Upper lobe of right lung (tissue), 1 donor: Measurements from ENCODE around the gene PRIM2. TPM values are rescaled to one million over a fixed set of nuclear protein-coding genes. Genes with fewer than 3 reads are reported as not detected.
A peak's percentile ranks its signal among the peaks of the same experiment; 100 is the strongest.
"Not testable (repeated sequence)": the region's sequence is repeated elsewhere in the genome, so short reads cannot be mapped to it uniquely, and the experiment has no call there.

Source experiments
- ATAC-seq: fragments of 200-7000 bp; cut with Tn5 transposase; one replicate; pipeline ENCODE4 v1.9.1; 2020; ENCODE audit warnings: mild to moderate bottlenecking, moderate library complexity
- DNase-seq: peaks from one replicate; pipeline ENCODE4 v3.0.0-alpha.2; 2020
- H3K27ac ChIP-seq: fragments of 200-600 bp; one replicate; pipeline ENCODE4 v1.8.0; 2022
- H3K27me3 ChIP-seq: fragments of 200-600 bp; one replicate; pipeline ENCODE4 v1.8.0; 2022; ENCODE audit warnings: mild to moderate bottlenecking
- H3K36me3 ChIP-seq: fragments of 200-600 bp; one replicate; pipeline ENCODE4 v1.8.0; 2022
- H3K4me1 ChIP-seq: fragments of 200-600 bp; one replicate; pipeline ENCODE4 v1.8.0; 2022
- H3K4me3 ChIP-seq: fragments of 200-600 bp; one replicate; pipeline ENCODE4 v1.8.0; 2022; ENCODE audit warnings: mild to moderate bottlenecking
- H3K9me3 ChIP-seq: fragments of 200-600 bp; one replicate; pipeline ENCODE4 v1.8.0; 2022
- intact Hi-C: fragments of 100-400 bp; cut with DNase I; formaldehyde crosslinking; loops from one replicate; pipeline ENCODE4 v1.11.0; 2022
- total RNA-seq: library from RNA; stranded (reverse); fragmentation: NEBNext Ultra II Directional; extraction: Animal tissue kit (Norgen Biotek cat#: 25700); gene quantifications from one replicate; pipeline ENCODE4 v1.2.1, GENCODE V29; 2021
- TF ChIP-seq, protein P1 (sequence below): fragments of 200-600 bp; IDR thresholded peaks from one replicate; pipeline ENCODE4 v1.8.0; 2022; ENCODE audit warnings: antibody characterized with exemption
- donor health status: DM: no; HTN: yes; CAD: no; lungs with severe emphysema.

PRIM2 gene
- total RNA-seq, 1 donor from 2014 or later = 8.5 TPM

DNA sequence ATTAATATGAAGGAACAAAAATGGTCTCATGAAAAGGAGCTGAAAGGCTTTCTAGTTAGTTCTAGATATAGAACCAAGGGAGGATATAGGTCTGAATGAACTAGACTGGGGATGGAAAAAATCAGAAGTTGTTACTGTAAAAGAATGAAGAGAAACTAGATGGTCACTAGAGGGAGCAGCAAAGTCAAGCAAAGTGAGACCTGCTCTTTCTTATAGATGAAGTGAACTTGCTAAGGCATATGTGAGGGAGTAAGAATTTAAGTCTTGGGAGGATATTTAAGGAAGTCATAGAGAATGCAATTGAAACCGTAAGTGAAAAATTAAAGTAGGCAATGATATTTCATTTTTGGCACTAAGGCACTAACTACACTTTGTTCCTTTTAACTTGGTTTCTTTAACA is 218.6 kb downstream of the PRIM2 start:
- H3K27me3 ChIP-seq, H3K4me1 ChIP-seq, H3K36me3 ChIP-seq, H3K9me3 ChIP-seq, intact Hi-C loops, DNase-seq, H3K27ac ChIP-seq, H3K4me3 ChIP-seq: not testable (repeated sequence)
- ATAC-seq = peak; percentile 55
- TF ChIP-seq, protein P1, sequence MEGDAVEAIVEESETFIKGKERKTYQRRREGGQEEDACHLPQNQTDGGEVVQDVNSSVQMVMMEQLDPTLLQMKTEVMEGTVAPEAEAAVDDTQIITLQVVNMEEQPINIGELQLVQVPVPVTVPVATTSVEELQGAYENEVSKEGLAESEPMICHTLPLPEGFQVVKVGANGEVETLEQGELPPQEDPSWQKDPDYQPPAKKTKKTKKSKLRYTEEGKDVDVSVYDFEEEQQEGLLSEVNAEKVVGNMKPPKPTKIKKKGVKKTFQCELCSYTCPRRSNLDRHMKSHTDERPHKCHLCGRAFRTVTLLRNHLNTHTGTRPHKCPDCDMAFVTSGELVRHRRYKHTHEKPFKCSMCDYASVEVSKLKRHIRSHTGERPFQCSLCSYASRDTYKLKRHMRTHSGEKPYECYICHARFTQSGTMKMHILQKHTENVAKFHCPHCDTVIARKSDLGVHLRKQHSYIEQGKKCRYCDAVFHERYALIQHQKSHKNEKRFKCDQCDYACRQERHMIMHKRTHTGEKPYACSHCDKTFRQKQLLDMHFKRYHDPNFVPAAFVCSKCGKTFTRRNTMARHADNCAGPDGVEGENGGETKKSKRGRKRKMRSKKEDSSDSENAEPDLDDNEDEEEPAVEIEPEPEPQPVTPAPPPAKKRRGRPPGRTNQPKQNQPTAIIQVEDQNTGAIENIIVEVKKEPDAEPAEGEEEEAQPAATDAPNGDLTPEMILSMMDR = peak; percentile 33

DNA sequence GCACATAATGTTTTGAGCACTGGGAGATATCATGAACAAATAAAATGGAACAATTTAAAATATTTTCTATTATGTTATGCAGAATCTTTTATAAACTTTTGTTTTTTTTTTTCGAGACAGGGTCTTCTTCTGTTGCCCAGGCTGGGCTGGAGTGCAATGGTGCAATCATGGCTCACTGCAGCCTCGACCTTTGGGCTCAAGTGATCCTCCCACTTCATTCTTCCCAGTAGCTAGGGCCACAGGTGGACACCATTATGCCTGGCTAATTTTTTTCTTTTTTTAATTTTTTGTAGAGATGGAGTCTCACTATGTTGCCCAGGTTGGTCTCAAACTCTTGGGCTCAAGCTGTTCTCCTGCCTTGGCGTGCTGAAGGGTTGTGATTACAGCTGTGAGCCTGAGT is 220.5 kb downstream of the PRIM2 start:
- intact Hi-C loops, H3K27ac ChIP-seq, H3K27me3 ChIP-seq, H3K4me3 ChIP-seq, DNase-seq, ATAC-seq, H3K36me3 ChIP-seq, H3K9me3 ChIP-seq, H3K4me1 ChIP-seq: not testable (repeated sequence)

DNA sequence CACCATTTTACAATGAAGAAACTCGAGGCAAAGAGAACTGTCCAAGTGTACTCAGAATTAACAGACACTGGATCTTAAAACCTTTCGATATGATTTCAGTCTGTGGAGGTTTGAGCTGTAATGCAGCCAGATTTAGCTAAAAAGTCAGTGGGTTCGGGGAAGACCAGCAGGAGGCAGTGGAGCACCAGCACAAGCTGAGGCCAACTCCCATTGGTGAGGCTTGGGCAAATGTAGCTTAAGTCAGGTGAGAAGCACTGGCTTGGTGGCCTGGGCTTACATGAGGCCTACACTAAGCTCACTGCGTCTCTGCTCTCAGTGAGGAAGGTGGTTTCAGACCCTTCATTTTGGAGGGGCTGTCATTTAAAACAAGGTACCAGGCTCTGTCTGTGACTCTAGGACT is 234.5 kb downstream of the PRIM2 start:
- H3K36me3 ChIP-seq, H3K4me1 ChIP-seq, H3K27me3 ChIP-seq, H3K4me3 ChIP-seq, H3K27ac ChIP-seq, H3K9me3 ChIP-seq, DNase-seq, intact Hi-C loops, ATAC-seq: not testable (repeated sequence)

DNA sequence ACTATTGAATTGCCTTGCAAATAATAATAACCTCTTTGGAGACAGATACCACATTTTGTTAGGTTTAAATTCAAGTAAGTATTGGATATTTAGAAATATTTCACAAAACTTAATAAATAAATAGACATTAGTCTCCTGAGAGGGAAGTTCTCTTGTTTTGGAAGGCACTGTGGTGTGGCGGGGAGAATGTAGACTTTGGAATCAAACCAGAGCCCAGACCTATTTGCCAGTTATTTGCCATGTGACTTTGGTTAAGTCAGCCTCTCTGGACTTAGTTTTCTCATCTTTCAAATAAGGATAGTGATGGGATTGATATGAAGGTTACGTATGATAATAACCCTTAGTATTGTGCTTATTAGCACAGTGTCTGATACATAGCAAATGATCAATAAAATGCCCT is 240.4 kb downstream of the PRIM2 start:
- H3K4me1 ChIP-seq, H3K4me3 ChIP-seq, intact Hi-C loops, H3K27ac ChIP-seq, ATAC-seq, H3K36me3 ChIP-seq, H3K27me3 ChIP-seq, H3K9me3 ChIP-seq, DNase-seq: not testable (repeated sequence)

DNA sequence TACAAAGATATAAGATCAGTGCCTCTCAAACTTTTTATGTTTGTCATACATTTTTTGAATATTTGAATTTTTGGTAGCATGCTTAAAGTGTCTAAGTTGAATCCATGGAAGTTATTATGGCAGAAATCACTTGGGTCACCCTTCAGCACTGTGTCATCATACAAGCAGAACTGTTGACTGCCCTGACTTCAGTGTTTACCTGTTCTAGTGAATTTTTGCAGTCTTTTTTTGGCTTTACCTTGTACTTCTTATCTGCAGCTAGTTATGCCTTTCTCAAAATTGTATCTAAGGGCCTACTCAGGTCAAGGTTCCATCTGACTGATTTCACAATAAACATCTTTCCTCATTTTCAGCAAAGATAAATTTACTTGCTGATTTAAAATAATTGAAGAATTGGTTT is 241.7 kb downstream of the PRIM2 start:
- H3K36me3 ChIP-seq, H3K4me1 ChIP-seq, H3K9me3 ChIP-seq, DNase-seq, ATAC-seq, H3K4me3 ChIP-seq, intact Hi-C loops, H3K27ac ChIP-seq, H3K27me3 ChIP-seq: not testable (repeated sequence)

DNA sequence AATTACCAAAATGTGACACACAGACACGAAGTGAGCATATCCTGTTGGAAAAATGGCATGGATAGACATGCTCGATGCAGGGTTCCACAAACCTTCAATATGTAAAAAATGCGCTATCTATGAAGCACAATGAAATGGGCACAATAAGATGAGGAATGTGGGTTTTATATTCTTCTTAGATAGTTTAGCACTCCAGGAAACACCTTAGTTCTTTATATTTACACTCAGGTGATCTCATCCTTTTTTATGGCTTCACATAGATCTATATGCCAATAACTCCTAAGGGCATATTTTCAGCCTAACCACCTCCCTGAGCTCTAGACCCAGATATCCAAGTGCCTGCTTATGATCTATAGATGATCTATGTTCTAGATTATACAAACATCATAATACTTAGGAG is 244.8 kb downstream of the PRIM2 start:
- H3K27ac ChIP-seq, H3K9me3 ChIP-seq, DNase-seq, ATAC-seq, H3K4me1 ChIP-seq, intact Hi-C loops, H3K36me3 ChIP-seq, H3K4me3 ChIP-seq, H3K27me3 ChIP-seq: not testable (repeated sequence)

DNA sequence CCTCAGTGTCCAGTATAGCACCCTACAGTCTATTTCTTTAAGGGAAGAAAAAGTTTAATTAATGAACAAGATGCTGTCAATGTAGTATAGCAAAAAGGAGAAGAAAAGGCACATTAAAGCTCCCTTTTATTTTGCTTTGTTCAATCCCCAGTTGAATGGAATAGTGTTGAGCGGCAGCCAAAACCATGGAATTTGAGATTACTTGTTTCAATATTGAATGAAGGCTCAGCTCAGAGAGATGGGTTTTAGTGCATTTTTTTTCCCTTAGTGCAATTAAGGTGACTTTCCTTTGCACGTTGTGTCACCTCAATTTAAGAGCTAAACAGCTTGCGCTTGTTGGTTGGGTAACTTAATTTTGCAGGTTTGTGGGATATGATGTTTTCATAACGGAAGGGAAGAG is 254.7 kb downstream of the PRIM2 start:
- H3K27me3 ChIP-seq, ATAC-seq, H3K9me3 ChIP-seq, H3K4me3 ChIP-seq, DNase-seq, H3K36me3 ChIP-seq, intact Hi-C loops, H3K27ac ChIP-seq, H3K4me1 ChIP-seq: not testable (repeated sequence)

DNA sequence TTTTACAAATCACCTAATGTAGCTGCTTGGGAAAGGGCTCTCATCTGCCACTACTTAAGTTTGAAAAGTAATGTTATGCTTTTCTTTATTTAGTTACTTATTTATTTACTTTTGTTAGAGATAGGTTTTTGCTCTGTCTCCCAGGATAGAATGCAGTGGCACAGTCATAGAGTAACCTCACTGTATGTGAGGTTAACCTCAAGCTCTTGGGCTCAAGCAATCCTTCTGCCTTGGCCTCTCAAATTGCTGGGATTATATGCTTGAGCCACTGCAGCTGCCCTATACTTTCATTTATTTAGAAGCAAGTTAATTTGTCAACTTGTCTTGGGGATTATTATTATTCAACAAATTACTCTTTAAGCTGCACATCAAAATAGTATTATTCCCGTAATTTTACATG is 255.4 kb downstream of the PRIM2 start:
- H3K4me3 ChIP-seq, H3K36me3 ChIP-seq, DNase-seq, H3K27ac ChIP-seq, H3K4me1 ChIP-seq, ATAC-seq, intact Hi-C loops, H3K9me3 ChIP-seq, H3K27me3 ChIP-seq: not testable (repeated sequence)

DNA sequence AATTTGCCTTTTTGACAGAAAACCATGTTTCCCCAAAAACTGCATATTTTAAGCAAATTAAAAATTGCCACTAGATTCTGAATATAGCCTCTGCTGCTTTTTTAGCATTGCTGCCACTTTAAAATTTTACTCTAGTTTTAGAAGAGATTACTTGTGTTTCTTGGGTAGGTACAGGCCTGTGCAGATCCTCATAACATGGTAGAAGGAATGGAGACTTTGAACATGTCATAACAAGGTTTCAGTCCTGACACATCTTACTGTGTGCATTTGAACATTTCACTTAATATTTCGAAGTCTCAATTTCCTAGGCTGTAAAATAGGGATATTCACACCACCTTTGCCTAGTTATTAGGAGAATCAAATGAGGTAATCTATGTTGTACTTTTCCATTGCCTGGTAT is 259.6 kb downstream of the PRIM2 start:
- ATAC-seq, H3K9me3 ChIP-seq, H3K36me3 ChIP-seq, H3K27me3 ChIP-seq, DNase-seq, H3K4me1 ChIP-seq, H3K27ac ChIP-seq, intact Hi-C loops, H3K4me3 ChIP-seq: not testable (repeated sequence)

DNA sequence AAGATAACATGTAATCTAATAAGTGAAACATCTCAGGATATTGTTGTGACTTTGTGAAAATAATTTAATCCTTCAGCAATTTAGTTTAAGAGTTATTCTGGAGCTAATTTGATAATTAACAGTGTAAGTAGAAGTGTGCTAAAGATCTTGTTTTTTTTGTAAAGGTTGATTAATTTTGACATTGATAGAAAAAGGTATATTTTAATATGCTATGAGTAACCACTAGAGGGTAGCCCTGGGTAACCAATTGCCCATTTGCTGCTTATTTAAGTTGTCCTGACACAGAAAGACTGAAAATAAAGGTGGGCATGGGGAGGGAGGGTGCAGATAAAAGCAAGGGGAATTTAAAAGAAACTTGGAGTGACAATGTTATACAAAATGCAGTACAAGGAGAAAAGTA is 262.1 kb downstream of the PRIM2 start:
- H3K9me3 ChIP-seq, DNase-seq, ATAC-seq, intact Hi-C loops, H3K4me1 ChIP-seq, H3K27ac ChIP-seq, H3K27me3 ChIP-seq, H3K4me3 ChIP-seq, H3K36me3 ChIP-seq: not testable (repeated sequence)
- TF ChIP-seq, protein P1 = peak; percentile 21

DNA sequence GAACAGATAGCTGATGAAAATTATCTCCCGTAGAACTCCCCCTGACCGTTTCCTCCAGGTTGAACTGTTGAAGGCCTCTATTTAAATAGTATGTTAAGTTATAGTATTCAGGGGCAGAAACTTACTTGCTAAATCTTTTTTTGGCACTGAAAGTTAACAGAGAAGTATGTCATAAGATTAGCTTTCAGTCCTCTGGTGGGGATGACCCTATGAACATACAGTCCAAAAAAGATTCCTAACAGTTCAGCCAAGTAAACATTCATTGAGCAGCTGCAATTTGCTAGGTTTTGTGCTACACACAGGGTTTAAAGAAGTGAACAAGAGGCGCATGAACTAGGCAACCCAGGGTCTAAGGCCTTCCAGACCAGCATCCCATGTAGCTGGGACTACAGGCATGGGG is 264.2 kb downstream of the PRIM2 start:
- intact Hi-C loops, H3K27ac ChIP-seq, H3K9me3 ChIP-seq, H3K4me3 ChIP-seq, DNase-seq, H3K4me1 ChIP-seq, ATAC-seq, H3K27me3 ChIP-seq, H3K36me3 ChIP-seq: not testable (repeated sequence)

DNA sequence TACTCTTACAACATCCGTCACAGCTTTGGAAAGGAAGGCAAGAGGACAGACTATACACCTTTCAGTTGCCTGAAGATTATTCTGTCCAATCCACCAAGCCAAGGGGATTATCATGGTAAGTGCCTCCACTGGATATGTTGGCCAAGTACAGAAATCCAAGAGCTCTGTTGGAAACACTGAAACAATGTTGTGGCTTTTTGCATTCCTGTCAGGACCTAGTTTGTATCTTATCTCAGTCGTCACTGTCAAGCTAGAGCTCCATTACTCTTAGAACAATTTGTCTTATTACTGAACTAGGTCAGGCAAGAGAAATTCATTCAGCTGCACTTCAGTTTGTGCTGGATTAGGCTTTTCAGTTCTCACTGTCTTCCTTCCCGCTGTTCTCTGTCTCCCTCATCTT is 283.7 kb downstream of the PRIM2 start:
- H3K4me1 ChIP-seq, H3K27ac ChIP-seq, DNase-seq, H3K4me3 ChIP-seq, H3K27me3 ChIP-seq, intact Hi-C loops, H3K9me3 ChIP-seq, ATAC-seq, H3K36me3 ChIP-seq: not testable (repeated sequence)

DNA sequence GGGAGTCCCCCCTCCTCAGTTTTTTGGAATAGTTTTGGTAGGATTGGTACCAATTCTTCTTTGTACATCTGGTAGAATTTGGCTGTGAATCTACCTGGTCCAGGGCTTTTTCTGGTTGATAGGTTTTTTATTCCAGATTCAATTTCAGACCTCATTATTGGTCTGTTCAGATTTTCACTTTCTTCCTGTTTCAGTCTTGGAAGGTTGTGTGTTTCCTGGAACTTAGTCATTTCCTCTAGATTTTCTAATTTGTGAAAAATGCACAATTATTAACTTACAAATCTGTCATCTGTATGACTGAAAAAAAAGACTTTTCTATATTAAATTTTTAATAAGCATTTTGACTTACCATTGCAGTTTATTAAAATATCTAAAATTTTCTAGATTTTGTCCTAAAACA is 287.9 kb downstream of the PRIM2 start:
- not testable (repeated sequence) for H3K9me3 ChIP-seq, DNase-seq

More for the DNA sequence above, 287.9 kb downstream of the PRIM2 start:
- H3K27me3 ChIP-seq, H3K4me1 ChIP-seq, H3K36me3 ChIP-seq, H3K27ac ChIP-seq, intact Hi-C loops, H3K4me3 ChIP-seq, ATAC-seq: not testable (repeated sequence)
